Measurements from ENCODE around the gene TMEM181.

TMEM181 gene

DNA sequence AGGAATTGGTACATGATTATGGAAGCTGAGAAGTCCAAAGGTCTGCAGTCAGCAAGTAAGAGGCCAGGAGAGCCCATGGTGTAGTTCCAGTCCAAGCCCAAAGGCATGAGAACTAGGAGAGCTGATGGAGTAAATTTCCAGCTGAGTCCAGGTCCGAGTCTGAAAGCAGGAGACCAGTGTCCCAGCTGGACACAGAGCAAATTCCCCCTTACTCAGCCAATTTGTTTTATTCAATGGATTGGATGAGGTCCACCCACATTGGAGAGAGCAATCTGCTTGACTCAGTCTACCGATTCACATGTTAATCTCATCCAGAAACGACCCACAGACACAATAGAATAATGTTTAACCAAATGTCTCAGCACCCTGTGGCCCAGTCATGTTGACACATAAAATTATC lies 14.9 kb downstream of the TMEM181 start:
- no peak for DNase-seq (ENCODE audit: low read depth)
- H3K4me3 ChIP-seq (ENCODE audit: control insufficient read depth, low read depth, low read length): no peak overlapping the region
- TF ChIP-seq, protein P1, sequence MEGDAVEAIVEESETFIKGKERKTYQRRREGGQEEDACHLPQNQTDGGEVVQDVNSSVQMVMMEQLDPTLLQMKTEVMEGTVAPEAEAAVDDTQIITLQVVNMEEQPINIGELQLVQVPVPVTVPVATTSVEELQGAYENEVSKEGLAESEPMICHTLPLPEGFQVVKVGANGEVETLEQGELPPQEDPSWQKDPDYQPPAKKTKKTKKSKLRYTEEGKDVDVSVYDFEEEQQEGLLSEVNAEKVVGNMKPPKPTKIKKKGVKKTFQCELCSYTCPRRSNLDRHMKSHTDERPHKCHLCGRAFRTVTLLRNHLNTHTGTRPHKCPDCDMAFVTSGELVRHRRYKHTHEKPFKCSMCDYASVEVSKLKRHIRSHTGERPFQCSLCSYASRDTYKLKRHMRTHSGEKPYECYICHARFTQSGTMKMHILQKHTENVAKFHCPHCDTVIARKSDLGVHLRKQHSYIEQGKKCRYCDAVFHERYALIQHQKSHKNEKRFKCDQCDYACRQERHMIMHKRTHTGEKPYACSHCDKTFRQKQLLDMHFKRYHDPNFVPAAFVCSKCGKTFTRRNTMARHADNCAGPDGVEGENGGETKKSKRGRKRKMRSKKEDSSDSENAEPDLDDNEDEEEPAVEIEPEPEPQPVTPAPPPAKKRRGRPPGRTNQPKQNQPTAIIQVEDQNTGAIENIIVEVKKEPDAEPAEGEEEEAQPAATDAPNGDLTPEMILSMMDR (IDR thresholded peaks at IDR 0.05; ENCODE audit: control insufficient read depth, insufficient read depth, low read depth, low read length, missing control alignments): no peak

DNA sequence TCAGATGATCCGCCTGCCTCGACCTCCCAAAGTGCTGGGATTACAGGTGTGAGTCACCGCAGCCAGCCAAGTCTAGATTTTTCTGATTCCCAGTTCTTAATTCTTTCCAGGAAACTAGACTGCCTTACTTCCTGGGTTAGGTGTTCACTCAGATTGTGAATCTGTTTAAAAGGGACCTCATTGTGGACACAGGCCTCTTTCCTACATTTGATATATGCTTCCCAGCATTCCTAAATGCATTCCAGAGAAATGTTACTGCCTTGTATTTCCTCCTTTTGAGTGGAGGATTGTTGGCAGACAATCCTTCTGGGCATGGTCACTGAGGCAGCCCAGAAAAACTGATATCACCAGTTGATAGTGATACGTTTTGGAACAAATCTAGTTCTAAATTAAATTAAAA lies 15.7 kb downstream of the TMEM181 start:
- DNase-seq (ENCODE audit: low read depth): no peak
- TF ChIP-seq, protein P1 (IDR thresholded peaks at IDR 0.05; ENCODE audit: control insufficient read depth, insufficient read depth, low read depth, low read length, missing control alignments): no peak
- H3K4me3 ChIP-seq (ENCODE audit: control insufficient read depth, low read depth, low read length): no peak overlapping the region

DNA sequence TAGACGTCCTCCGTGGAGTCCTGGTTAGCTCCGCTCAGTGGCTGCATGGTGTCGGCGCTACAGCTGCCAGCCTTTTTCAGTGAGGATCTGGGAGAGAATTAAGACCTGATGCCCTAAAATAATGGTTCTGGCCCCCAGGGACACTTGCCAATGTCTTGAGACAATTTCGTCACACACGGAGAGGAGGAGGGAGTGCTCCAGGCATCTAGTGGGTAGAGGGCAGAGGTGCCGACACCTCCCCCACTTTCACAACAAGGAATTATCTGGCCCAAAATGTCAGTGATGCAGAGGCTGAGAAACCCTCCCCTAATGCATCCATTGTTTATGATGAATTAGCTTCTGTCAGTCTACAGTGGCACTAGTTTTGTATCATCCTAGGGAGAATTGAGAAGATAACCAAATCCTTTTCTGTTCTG lies 24.4 kb downstream of the TMEM181 start:
- no peak for DNase-seq (ENCODE audit: low read depth)
- no peak overlapping the region for H3K4me3 ChIP-seq (ENCODE audit: control insufficient read depth, low read depth, low read length)
- TF ChIP-seq, protein P1 (IDR thresholded peaks at IDR 0.05; ENCODE audit: control insufficient read depth, insufficient read depth, low read depth, low read length, missing control alignments): no peak

DNA sequence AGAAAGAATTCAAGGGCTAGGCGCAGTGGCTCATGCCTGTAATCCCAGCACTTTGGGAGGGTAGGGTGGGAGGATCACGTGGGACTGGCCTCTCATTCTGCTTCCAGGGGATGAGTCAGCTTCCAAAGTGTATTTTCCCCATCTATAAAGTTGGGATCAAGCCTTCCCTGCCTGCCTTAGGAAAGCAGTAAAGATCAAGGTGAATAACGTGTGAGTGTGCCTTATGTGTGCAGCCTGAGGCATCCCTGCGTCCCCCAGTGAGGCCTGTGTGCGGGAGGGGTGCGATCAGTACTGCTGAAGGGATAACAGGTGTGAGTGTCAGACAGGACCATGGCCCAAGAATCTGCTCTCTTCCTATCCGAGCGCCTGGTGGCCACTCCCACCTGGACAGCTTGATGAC lies 26.8 kb downstream of the TMEM181 start:
- no peak for DNase-seq (ENCODE audit: low read depth)
- TF ChIP-seq, protein P1 (IDR thresholded peaks at IDR 0.05; ENCODE audit: control insufficient read depth, insufficient read depth, low read depth, low read length, missing control alignments): no peak
- no peak overlapping the region for H3K4me3 ChIP-seq (ENCODE audit: control insufficient read depth, low read depth, low read length)

DNA sequence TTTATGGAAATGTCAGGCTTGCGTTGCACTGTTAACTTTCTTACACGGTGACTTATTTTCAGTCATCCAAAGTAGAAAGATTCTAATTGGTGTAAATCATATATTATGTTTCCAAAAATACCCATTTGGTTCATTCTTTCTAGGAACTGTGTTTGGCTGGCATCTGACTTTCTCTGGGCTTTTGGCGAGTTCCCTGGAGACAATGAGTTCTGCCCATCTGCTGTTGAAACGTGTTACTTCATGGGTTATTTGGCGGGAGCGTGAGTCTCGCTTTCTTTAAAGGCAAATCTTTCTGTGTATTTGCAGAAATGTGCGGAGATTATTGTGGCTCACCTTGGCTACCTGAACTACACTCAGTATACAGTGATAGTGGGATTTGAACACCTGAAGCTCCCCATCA lies 29.5 kb downstream of the TMEM181 start:
- DNase-seq (ENCODE audit: low read depth): no peak
- no peak overlapping the region for H3K4me3 ChIP-seq (ENCODE audit: control insufficient read depth, low read depth, low read length)
- TF ChIP-seq, protein P1 (IDR thresholded peaks at IDR 0.05; ENCODE audit: control insufficient read depth, insufficient read depth, low read depth, low read length, missing control alignments): no peak

DNA sequence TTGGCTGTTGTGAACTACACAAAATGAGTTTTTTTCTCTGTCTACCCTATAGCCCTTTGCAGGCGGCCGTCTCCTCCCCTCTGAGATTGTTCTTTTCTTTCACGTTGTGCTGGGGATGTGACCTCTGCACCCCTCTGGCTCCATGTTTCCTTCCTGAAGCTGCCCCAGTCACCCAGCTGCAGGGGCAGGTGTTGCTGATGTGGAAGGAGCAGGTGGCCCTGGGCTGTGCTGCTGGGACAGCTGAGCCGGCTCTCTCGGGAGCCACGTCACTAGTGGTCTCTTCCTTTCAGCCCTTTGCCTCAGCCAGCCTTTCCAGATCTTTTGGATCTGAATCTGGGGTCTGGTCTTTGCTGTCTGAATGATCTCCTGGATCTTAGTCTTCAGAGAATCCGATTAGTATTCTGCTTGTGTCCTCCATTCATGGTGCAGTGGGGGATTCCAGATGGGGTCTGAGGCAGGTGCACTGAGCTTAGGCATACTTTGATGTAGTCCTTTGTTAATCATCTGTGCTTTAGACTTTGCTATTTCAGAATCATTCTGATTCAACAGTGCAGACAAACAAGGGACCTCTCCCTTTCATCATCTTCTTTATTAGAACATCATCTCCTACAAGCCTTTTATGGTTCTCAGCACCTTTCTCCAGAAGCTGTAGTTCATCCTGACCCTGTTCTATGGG lies 31.4 kb downstream of the TMEM181 start:
- no peak for DNase-seq (ENCODE audit: low read depth)
- H3K4me3 ChIP-seq (ENCODE audit: control insufficient read depth, low read depth, low read length): no peak overlapping the region
- TF ChIP-seq, protein P1 (IDR thresholded peaks at IDR 0.05; ENCODE audit: control insufficient read depth, insufficient read depth, low read depth, low read length, missing control alignments): no peak
